PC-3 (cell line): Measurements from ENCODE around the gene LMLN.

Source experiments
- CTCF ChIP-seq: fragments of 300-600 bp; sonication (generic); conservative IDR thresholded peaks from 2 replicates; pipeline ENCODE4 v1.5.1; 2017; ENCODE audit warnings: antibody characterized with exemption, low read depth, mild to moderate bottlenecking, low read length
- EZH2 ChIP-seq: fragments of 300-600 bp; sonication (generic); IDR thresholded peaks from one replicate; pipeline ENCODE4 v1.6.1; 2017; ENCODE audit warnings: antibody characterized with exemption, mild to moderate bottlenecking, low read length; ENCODE audit not compliant: unreplicated experiment
- EZH2phosphoT487 ChIP-seq: fragments of 300-600 bp; sonication (generic); IDR thresholded peaks from 2 replicates; pipeline ENCODE4 v1.6.1; 2018; ENCODE audit warnings: mild to moderate bottlenecking, antibody characterized with exemption, low read length, borderline replicate concordance

GRCh38 chr3:197957790-197958133 lies 2.3 kb upstream of the LMLN start:
- TF ChIP-seq EZH2 = no peak
- TF ChIP-seq EZH2phosphoT487 = no peak
- TF ChIP-seq CTCF = no peak
